ENCODE measurements around the gene MAD1L1. TPM values are rescaled to one million over a fixed set of nuclear protein-coding genes. Genes with fewer than 3 reads are reported as not detected.

MAD1L1 gene
- total RNA-seq, 2 donors from 2014 or later = 81.3 to 115 TPM

DNA sequence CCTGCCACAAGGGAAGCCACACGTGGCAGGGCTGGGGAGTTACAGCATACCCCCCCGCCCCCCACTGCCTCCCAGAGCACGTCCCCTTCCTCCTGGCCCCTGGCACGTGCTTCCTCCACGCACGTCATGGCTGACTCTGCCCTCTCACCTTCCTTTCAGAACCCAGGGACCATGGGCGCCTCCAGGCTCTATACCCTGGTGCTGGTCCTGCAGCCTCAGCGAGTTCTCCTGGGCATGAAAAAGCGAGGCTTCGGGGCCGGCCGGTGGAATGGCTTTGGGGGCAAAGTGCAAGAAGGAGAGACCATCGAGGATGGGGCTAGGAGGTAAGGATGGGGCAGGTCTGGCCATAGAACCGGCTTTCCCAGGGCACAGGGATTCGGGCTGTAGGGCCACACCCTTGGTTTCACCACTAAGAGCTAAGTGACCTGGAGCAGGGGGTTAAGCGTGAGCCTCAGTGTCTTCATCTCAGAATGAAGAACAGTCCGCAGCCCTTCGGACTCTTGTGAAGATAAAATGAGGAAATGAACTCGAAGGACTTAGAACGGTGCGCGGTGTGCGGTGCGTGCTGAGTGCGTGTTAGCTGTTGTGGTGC, 11.8 kb upstream of the MAD1L1 start:
- DNase-seq (no peak), ATAC-seq (no peak)
- Mint-ChIP-seq H3K27ac (peak overlapping the region; percentile 4), H3K36me3 (ENCODE audit: low read depth) (no peaks in the 10 kb centered on the region), H3K27me3 (no peaks in the 10 kb centered on the region), H3K4me1 (peaks cover 22% of the 10 kb centered on the region), H3K4me3 (no peak overlapping the region)
- H3K9me3 ChIP-seq (ENCODE audit: control insufficient read depth, low read length, poor library complexity, severe bottlenecking) = no peaks in the 10 kb centered on the region

DNA sequence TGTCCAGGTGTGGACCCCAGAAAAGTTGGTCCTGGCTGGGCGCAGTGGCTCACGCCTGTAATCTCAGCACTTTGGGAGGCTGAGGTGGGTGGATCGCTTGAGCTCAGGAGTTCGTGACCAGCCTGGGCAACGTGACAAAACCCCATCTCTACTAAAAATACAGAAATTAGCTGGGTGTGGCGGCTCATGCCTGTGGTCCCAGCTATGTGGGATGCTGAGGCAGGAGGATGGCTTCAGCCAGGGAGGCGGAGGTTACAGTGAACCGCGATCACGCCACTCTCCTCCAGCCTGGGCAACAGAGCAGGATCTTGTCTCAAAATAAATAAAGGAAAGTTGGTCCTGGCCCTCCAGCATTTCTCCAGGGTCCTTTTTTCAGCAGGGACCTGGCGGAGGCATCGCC, 10.7 kb upstream of the MAD1L1 start:
- H3K27ac Mint-ChIP-seq = no peak overlapping the region
- no peak overlapping the region for H3K4me3 Mint-ChIP-seq
- no peaks in the 10 kb centered on the region for H3K27me3 Mint-ChIP-seq
- no peaks in the 10 kb centered on the region for H3K9me3 ChIP-seq (ENCODE audit: control insufficient read depth, low read length, poor library complexity, severe bottlenecking)
- ATAC-seq (no peak), DNase-seq (no peak)
- H3K4me1 Mint-ChIP-seq = peaks cover 14% of the 10 kb centered on the region
- H3K36me3 Mint-ChIP-seq (ENCODE audit: low read depth) = no peaks in the 10 kb centered on the region

DNA sequence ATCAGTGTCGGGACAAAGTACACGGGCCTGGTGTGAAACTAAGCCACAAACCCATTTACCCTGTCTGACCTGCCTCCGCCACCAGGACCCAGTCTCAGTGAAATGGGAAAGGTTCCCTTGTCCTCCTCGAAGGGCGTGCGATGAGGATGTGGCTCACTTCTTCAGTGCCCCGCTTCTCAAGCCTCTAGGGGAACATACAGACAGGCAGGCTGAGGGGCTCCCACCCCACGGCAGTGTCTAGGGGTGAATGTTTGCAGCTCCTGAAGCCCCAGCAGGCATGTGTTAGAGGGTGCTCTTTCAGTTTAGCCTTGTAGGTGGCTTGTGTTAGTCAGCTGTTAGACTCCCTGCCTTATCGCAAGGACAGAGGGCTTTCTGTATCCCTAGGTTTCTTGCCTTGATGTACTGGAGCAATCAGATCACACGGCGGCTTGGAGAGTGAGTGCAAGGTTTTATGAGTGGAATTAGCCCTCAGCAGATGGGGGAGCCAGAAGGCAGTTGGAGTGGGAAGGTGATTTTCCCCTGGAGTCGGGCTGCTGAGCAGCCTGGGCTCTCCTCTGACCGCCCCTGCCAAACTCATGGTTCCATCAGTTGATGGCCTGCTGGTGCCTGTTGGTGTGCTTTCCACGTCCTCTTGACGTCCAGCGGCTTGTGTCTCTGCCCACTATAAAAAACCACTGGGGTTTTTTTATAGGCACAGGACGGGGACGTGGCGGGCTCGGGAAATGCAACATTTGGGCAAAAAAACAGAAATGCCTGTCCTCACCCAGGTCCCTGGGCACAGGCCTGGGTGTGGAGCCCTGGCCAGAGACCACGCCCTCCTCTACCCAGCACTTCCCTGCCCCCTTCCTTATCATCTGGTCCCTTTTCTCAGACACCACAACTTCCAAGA, 10.0 kb upstream of the MAD1L1 start:
- no peaks in the 10 kb centered on the region for H3K27me3 Mint-ChIP-seq
- no peaks in the 10 kb centered on the region for H3K9me3 ChIP-seq (ENCODE audit: control insufficient read depth, low read length, poor library complexity, severe bottlenecking)
- H3K36me3 Mint-ChIP-seq (ENCODE audit: low read depth) = no peaks in the 10 kb centered on the region
- DNase-seq = no peak
- peak overlapping the region; percentile 94 for H3K4me3 Mint-ChIP-seq
- H3K4me1 Mint-ChIP-seq = peaks cover 9% of the 10 kb centered on the region
- H3K27ac Mint-ChIP-seq = peak overlapping the region; percentile 89
- ATAC-seq = peak; percentile 62

DNA sequence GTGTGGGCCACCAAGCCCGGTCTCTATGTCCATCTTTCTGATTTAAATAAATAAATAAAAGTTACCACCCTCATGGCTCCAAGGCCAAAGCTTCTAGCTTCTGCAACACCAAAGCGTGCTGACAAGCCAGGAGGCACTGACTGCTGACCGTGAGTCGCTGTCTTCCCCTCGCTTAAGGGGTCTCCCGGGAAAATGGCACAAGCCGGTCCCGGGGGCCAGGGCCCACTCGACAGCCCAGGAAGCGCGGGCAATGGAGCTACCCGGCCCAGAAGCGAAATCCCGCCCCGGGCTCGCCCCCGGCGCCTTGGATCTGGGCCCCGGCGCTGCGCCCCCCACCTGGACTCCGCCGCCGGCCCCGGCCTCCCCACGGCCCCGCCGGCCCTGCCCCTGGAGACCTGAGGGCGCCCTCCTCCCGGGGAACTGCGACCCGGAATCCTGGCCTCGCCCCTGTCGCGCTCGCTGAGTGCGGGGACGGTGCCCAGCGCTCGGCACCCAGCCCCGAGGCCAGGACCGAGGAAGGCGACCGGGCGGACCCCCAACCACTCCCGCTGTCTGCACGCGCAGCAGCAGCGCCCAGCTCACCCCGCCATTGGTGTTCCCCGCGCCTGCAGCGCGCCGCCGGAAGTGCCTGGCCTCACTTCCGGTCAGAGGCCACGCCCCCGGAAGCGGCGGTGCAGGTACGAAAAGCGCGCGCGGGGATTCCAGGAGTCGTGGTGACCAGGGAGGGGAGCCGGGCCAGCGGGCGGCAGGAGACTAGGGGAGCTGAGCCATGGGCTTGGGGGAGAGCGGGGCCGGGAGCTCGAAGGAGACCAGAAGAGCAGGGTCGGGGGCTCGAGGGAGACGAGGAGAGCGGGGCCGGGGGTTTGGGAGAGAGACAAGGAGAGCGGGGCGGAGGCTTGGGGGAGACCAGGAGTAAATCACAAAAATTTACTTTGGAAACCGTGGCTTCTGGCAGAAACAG, 9.1 kb upstream of the MAD1L1 start, which contains the start of the genes MRM2 and NUDT1:
MRM2 (minus strand) TSS at position 626 of the 961 bp plus-strand sequence; CDS start at position 590, 36 bp downstream.
NUDT1 (plus strand) TSS at position 647 of the 961 bp plus-strand sequence. CDS start 2,349 bp downstream, outside the sequence.
- DNase-seq (peak; percentile 36 to 55 (median 50)), ATAC-seq (peak; percentile 61)
- no peaks in the 10 kb centered on the region for H3K27me3 Mint-ChIP-seq
- H3K4me3 Mint-ChIP-seq = peak within 1 kb of the TSS; percentile 94
- no peaks in the 10 kb centered on the region for H3K9me3 ChIP-seq (ENCODE audit: control insufficient read depth, low read length, poor library complexity, severe bottlenecking)
- no peaks in the 10 kb centered on the region for H3K36me3 Mint-ChIP-seq (ENCODE audit: low read depth)
- peaks cover 9% of the 10 kb centered on the region for H3K4me1 Mint-ChIP-seq
- peak within 1 kb of the TSS; percentile 89 for H3K27ac Mint-ChIP-seq

DNA sequence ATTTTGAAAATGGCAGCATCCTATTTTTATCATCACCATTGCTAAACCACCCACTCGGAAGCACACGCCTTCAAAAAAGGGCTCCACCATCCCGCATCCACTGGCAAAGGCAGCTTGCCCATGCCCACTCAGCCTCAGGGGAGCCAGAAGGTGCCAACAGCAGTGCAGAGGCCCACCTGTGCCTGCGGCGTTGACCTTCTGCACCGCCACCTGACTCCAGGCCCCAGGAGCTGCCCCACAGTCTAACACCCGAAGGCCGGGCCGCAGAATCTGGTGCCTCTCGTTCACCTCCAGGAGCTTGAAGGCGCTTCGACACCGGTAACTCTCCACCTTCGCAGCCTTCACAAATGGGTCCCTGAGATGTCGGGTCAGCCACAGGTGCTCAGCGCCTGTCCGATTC, 6.5 kb upstream of the MAD1L1 start:
- no peaks in the 10 kb centered on the region for H3K9me3 ChIP-seq (ENCODE audit: control insufficient read depth, low read length, poor library complexity, severe bottlenecking)
- no peak for DNase-seq
- no peaks in the 10 kb centered on the region for H3K27me3 Mint-ChIP-seq
- peaks cover 9% of the 10 kb centered on the region for H3K4me1 Mint-ChIP-seq
- no peak for ATAC-seq
- H3K27ac Mint-ChIP-seq = no peak overlapping the region
- H3K4me3 Mint-ChIP-seq = no peak overlapping the region
- H3K36me3 Mint-ChIP-seq (ENCODE audit: low read depth) = peaks cover 2% of the 10 kb centered on the region

DNA sequence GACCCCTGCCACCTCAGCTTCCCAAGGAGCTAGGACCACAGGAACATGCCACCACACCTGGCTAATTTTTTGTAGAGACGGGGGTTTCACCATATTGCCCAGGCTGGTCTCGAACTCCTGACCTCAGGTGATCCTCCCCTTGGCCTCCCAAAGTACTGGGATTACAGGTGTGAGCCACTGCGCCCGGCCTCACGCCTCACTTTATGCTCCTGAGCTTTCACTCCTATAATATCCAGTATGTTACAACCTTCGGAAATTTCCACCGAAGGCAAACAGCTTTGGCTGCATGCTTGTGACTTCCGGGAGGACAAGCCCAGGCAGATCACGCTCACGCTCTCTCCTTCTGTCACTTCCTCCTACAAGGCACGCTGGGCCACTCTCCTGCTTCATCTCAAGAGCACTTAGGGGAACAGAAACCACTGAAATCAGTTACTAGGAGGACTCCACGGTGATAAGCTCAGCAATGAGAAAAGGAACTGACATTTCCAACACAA, 4.4 kb upstream of the MAD1L1 start:
- H3K27ac Mint-ChIP-seq = peak overlapping the region; percentile 32
- H3K9me3 ChIP-seq (ENCODE audit: control insufficient read depth, low read length, poor library complexity, severe bottlenecking) = no peaks in the 10 kb centered on the region
- no peaks in the 10 kb centered on the region for H3K27me3 Mint-ChIP-seq
- H3K4me1 Mint-ChIP-seq = peaks cover 10% of the 10 kb centered on the region
- H3K36me3 Mint-ChIP-seq (ENCODE audit: low read depth) = peaks cover 2% of the 10 kb centered on the region
- ATAC-seq (peak; percentile 38), DNase-seq (no peak)
- no peak overlapping the region for H3K4me3 Mint-ChIP-seq

DNA sequence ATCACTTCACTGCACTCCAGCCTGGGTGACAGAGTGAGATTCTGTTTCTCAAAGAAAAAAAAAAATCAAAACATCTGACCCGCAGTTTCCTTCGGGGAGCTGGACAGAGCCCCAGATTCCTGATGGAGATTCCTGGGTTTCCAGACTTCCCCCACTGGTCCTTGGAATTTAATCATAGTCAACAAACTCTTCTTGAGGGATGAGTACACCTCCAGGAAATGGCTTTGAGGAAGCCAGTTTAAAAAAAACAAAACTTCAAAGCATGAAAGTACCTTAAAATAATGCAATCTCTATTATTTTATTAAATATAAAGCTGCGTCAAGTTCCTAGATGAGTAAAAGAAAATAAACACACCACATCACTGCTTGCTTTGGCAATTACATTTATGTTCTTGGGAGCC, 1.2 kb upstream of the MAD1L1 start:
- no peaks in the 10 kb centered on the region for H3K9me3 ChIP-seq (ENCODE audit: control insufficient read depth, low read length, poor library complexity, severe bottlenecking)
- Mint-ChIP-seq H3K27me3 (no peaks in the 10 kb centered on the region), H3K4me3 (no peak overlapping the region), H3K4me1 (peaks cover 20% of the 10 kb centered on the region), H3K36me3 (ENCODE audit: low read depth) (peaks cover 2% of the 10 kb centered on the region), H3K27ac (no peak overlapping the region)
- DNase-seq = no peak
- no peak for ATAC-seq

DNA sequence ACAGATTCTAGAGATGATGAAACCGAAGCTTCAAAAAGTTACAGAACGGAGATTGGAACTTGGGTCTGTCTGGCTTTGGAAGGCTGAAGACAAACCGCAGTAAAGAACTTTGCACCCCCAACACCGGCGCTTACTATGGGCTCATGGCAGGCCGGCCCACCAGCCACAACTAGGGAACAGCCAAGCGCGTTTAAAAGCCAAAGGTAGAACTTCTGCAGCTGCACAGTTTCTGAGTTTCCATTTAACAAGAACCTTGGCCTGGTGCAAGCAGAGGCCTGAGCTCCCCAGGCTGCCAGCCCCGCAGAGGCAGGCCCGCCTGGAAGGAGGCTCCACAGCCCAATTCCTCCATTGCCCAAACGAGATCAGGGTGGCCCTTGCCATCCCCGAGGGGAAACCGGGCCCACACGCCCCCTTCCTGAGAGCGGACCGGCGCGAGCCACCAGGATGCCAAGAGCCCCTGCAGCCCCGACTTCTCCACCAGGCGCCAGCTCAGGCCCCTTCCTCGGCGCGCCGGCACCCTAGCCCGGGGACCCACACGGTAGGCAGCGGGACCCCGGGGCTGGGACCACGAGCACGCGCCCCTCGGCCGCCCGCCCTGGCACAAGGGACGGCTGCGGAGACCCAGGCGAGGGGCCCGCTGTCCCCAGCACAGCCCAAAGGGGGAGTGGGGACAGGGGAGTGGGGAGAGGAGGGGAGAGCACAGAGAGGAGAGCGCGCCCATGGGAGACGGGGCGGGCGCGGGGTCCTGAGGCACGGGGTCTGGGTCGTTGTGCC, 566 bp downstream of the MAD1L1 start:
- peak; percentile 13 to 29 (median 18) for DNase-seq
- peak; percentile 64 for ATAC-seq
- H3K9me3 ChIP-seq (ENCODE audit: control insufficient read depth, low read length, poor library complexity, severe bottlenecking) = no peaks in the 10 kb centered on the region
- Mint-ChIP-seq H3K4me1 (peaks cover 25% of the 10 kb centered on the region), H3K27me3 (no peaks in the 10 kb centered on the region), H3K4me3 (peak overlapping the region; percentile 93), H3K36me3 (ENCODE audit: low read depth) (peaks cover 2% of the 10 kb centered on the region), H3K27ac (peak overlapping the region; percentile 88)

DNA sequence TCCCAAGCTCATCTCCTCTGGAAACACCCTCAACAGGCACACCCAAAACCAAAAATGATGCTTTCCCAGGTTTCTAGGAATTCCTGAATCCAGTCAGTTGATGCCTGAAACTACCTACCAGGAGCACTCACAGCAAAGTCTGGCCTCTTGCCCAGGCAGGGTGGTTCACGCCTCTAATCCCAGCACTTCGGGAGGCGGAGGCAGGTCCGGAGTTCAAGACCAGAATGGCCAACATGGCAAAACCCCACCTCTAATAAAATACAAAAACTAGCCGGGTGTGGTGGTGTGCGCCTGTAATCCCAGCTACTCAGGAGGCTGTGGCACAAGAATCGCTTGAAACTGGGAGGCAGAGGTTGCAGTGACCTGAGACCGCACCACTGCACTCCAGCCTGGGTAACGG, 1.9 kb downstream of the MAD1L1 start:
- Mint-ChIP-seq H3K4me3 (no peak overlapping the region), H3K27ac (no peak overlapping the region), H3K36me3 (ENCODE audit: low read depth) (peaks cover 3% of the 10 kb centered on the region), H3K4me1 (peaks cover 27% of the 10 kb centered on the region), H3K27me3 (no peaks in the 10 kb centered on the region)
- no peaks in the 10 kb centered on the region for H3K9me3 ChIP-seq (ENCODE audit: control insufficient read depth, low read length, poor library complexity, severe bottlenecking)
- no peak for DNase-seq
- no peak for ATAC-seq

DNA sequence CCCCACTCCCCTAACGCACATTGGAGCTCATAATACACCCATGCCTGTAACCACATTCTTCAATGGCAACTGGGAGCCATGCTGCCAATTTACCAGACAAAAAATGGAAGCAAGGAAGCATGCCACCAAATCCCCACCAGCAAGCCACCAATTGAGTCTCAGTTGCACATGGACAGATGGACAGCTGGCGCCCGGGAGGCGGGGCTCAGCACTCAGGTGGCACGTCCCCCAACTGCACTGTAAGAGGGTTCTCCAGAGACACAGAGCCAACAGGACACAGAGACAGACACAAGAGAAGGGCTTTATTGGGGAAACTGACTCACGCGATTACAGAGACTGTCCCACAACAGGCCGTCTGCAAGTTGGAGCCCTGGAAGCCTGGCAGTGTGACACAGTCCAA, 2.5 kb downstream of the MAD1L1 start:
- ATAC-seq (no peak), DNase-seq (no peak)
- no peaks in the 10 kb centered on the region for H3K9me3 ChIP-seq (ENCODE audit: control insufficient read depth, low read length, poor library complexity, severe bottlenecking)
- H3K36me3 Mint-ChIP-seq (ENCODE audit: low read depth) = peaks cover 5% of the 10 kb centered on the region
- peak overlapping the region; percentile 71 for H3K27ac Mint-ChIP-seq
- H3K27me3 Mint-ChIP-seq = no peaks in the 10 kb centered on the region
- no peak overlapping the region for H3K4me3 Mint-ChIP-seq
- H3K4me1 Mint-ChIP-seq = peaks cover 27% of the 10 kb centered on the region

DNA sequence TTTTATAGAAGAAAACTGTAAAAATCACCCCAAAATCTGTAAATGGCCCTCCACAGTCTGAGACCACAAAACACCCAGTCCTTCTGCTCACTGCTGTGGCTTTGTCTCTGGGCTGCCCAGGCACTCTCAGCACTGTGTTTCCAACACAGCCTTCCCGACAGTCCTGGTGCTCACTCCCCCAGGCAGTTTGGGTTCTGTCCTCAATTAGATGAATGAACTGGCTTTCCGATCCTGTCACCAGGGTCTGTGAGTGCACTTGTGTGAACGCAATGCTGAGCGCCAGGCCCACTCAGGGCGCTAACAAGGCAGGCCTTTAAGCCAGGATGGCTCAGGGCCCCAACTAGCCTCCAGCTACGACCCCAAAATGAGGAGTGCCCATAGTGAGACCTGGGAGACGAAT, 3.3 kb downstream of the MAD1L1 start:
- H3K27ac Mint-ChIP-seq = peak overlapping the region; percentile 71
- H3K36me3 Mint-ChIP-seq (ENCODE audit: low read depth) = peaks cover 3% of the 10 kb centered on the region
- ATAC-seq (no peak), DNase-seq (no peak)
- H3K4me3 Mint-ChIP-seq = no peak overlapping the region
- no peaks in the 10 kb centered on the region for H3K9me3 ChIP-seq (ENCODE audit: control insufficient read depth, low read length, poor library complexity, severe bottlenecking)
- H3K27me3 Mint-ChIP-seq = no peaks in the 10 kb centered on the region
- peaks cover 25% of the 10 kb centered on the region for H3K4me1 Mint-ChIP-seq

DNA sequence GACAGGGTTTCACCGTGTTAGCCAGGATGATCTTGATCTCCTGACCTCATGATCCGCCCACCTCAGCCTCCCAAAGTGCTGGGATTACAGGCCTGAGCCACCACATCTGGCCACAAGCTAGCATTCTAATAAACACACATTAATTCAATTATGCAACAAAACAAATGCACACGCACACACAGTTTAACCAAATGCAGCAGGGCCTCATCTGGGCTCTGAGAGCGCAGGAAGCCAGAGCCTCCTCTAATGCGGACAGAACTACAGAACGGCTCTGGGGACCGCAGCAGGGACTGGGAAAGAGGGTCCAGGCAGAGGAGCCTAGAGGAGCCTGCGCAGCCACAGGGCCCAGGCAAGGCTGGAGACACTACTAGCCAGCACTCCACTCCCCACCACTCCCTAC, 3.8 kb downstream of the MAD1L1 start:
- no peaks in the 10 kb centered on the region for H3K27me3 Mint-ChIP-seq
- peaks cover 3% of the 10 kb centered on the region for H3K36me3 Mint-ChIP-seq (ENCODE audit: low read depth)
- DNase-seq (no peak), ATAC-seq (no peak)
- no peak overlapping the region for H3K27ac Mint-ChIP-seq
- no peak overlapping the region for H3K4me3 Mint-ChIP-seq
- peaks cover 28% of the 10 kb centered on the region for H3K4me1 Mint-ChIP-seq
- H3K9me3 ChIP-seq (ENCODE audit: control insufficient read depth, low read length, poor library complexity, severe bottlenecking) = no peaks in the 10 kb centered on the region

Measured in T-helper 17 cell (primary cell).